WTC11 (cell line): Measurements from ENCODE around the gene NCS1. TPM values are rescaled to one million over a fixed set of nuclear protein-coding genes. Genes with fewer than 3 reads are reported as not detected.

Experiments used
- ATAC-seq: fragments of 200-7000 bp; cut with Tn5 transposase; 2 replicates; pipeline ENCODE4 v1.10.0; 2021; ENCODE audit warnings: mild to moderate bottlenecking, moderate library complexity
- CTCF ChIA-PET: fragments of 300-600 bp; sonication (Branson Sonifier 250); formaldehyde crosslinking; loops from one replicate; lab custom pipeline; 2021; ENCODE audit warnings: antibody characterized with exemption; lab: Charles Lee
- POLR2A ChIA-PET: fragments of 350-600 bp; sonication (Branson Sonifier 250); formaldehyde crosslinking; loops from one replicate; lab custom pipeline; 2021; ENCODE audit warnings: antibody characterized with exemption; lab: Charles Lee
- DNase-seq: peaks from one replicate; pipeline ENCODE4 v3.0.0; 2021; ENCODE audit warnings: low spot score
- H3K27ac Mint-ChIP-seq: 2 replicates; pipeline ENCODE4 v1.8.0; 2021; ENCODE audit warnings: mixed read lengths
- H3K27me3 Mint-ChIP-seq: 2 replicates; pipeline ENCODE4 v1.8.0; 2021; ENCODE audit warnings: low read depth, mild to moderate bottlenecking, moderate library complexity, mixed read lengths
- H3K36me3 Mint-ChIP-seq: 2 replicates; pipeline ENCODE4 v1.8.0; 2021; ENCODE audit warnings: mixed read lengths
- H3K4me1 Mint-ChIP-seq: 2 replicates; pipeline ENCODE4 v1.8.0; 2022; ENCODE audit warnings: mixed read lengths
- H3K4me3 Mint-ChIP-seq: 2 replicates; pipeline ENCODE4 v1.8.0; 2021; ENCODE audit warnings: mild to moderate bottlenecking, moderate library complexity, mixed read lengths
- H3K9me3 Mint-ChIP-seq: 2 replicates; pipeline ENCODE4 v1.8.0; 2021; ENCODE audit warnings: mixed read lengths
- AFF4 ChIP-seq: sonication (generic); formaldehyde crosslinking; IDR thresholded peaks from 2 replicates; pipeline ENCODE4 v1.8.1; 2023; ENCODE audit warnings: mild to moderate bottlenecking, missing genetic modification reagents, borderline replicate concordance
- ARID4B ChIP-seq: sonication (generic); formaldehyde crosslinking; IDR thresholded peaks from 2 replicates; pipeline ENCODE4 v1.8.0; 2023; ENCODE audit warnings: missing genetic modification reagents, mild to moderate bottlenecking, borderline replicate concordance
- ELF4 ChIP-seq: sonication (generic); formaldehyde crosslinking; IDR thresholded peaks from 2 replicates; pipeline ENCODE4 v1.8.1; 2022; ENCODE audit warnings: low read depth, mild to moderate bottlenecking, moderate library complexity, missing genetic modification reagents
- ETV6 ChIP-seq: sonication (generic); formaldehyde crosslinking; IDR thresholded peaks from 2 replicates; pipeline ENCODE4 v1.8.1; 2022; ENCODE audit warnings: mild to moderate bottlenecking, missing genetic modification reagents
- FOXP1 ChIP-seq: sonication (generic); formaldehyde crosslinking; IDR thresholded peaks from 2 replicates; pipeline ENCODE4 v1.8.0; 2022; ENCODE audit warnings: missing genetic modification reagents, mild to moderate bottlenecking, moderate library complexity, borderline replicate concordance
- HMGXB4 ChIP-seq: sonication (generic); formaldehyde crosslinking; IDR thresholded peaks from 2 replicates; pipeline ENCODE4 v1.8.1; 2023; ENCODE audit warnings: mild to moderate bottlenecking, moderate library complexity, missing genetic modification reagents
- MYBL2 ChIP-seq: sonication (generic); formaldehyde crosslinking; IDR thresholded peaks from 2 replicates; pipeline ENCODE4 v1.8.1; 2023; ENCODE audit warnings: mild to moderate bottlenecking, moderate library complexity, missing genetic modification reagents
- NFYB ChIP-seq: sonication (generic); formaldehyde crosslinking; conservative IDR thresholded peaks from 2 replicates; pipeline ENCODE4 v1.8.0; 2022; ENCODE audit warnings: low read depth, missing genetic modification reagents
- NR2C2 ChIP-seq: sonication (generic); formaldehyde crosslinking; IDR thresholded peaks from 2 replicates; pipeline ENCODE4 v1.8.0; 2022; ENCODE audit warnings: mild to moderate bottlenecking, missing genetic modification reagents
- PRRX2 ChIP-seq: fragments of 250-450 bp; sonication (Bioruptor Pico); IDR thresholded peaks from 2 replicates; pipeline ENCODE4 v1.8.0; 2021; ENCODE audit warnings: mild to moderate bottlenecking
- SOX15 ChIP-seq: fragments of 250-450 bp; sonication (Bioruptor Pico); IDR thresholded peaks from 2 replicates; pipeline ENCODE4 v1.9.0; 2021; ENCODE audit warnings: mild to moderate bottlenecking
- STAT6 ChIP-seq: sonication (generic); formaldehyde crosslinking; conservative IDR thresholded peaks from 2 replicates; pipeline ENCODE4 v1.8.1; 2023; ENCODE audit warnings: mild to moderate bottlenecking, low read depth, missing genetic modification reagents, moderate library complexity
- TEAD1 ChIP-seq: sonication (generic); formaldehyde crosslinking; IDR thresholded peaks from 2 replicates; pipeline ENCODE4 v1.8.0; 2022; ENCODE audit warnings: mild to moderate bottlenecking, missing genetic modification reagents
- ZNF138 ChIP-seq: sonication (generic); formaldehyde crosslinking; conservative IDR thresholded peaks from 2 replicates; pipeline ENCODE4 v1.8.1; 2022; ENCODE audit warnings: mild to moderate bottlenecking, moderate library complexity, missing genetic modification reagents
- ZNF219 ChIP-seq: sonication (generic); formaldehyde crosslinking; IDR thresholded peaks from 2 replicates; pipeline ENCODE4 v1.8.0; 2023; ENCODE audit warnings: missing genetic modification reagents, mild to moderate bottlenecking, borderline replicate concordance
- ZNF232 ChIP-seq: sonication (generic); formaldehyde crosslinking; IDR thresholded peaks from 2 replicates; pipeline ENCODE4 v1.8.0; 2022; ENCODE audit warnings: mild to moderate bottlenecking, missing genetic modification reagents
- ZNF281 ChIP-seq: sonication (generic); formaldehyde crosslinking; IDR thresholded peaks from 2 replicates; pipeline ENCODE4 v1.8.0; 2023; ENCODE audit warnings: mild to moderate bottlenecking, missing genetic modification reagents
- total RNA-seq: library from RNA; stranded (reverse); gene quantifications from 3 replicates; pipeline ENCODE4 v1.2.3, GENCODE V29; 2021

Gene NCS1
- total RNA-seq, 1 experiment from 2014 or later, result 32.4 TPM

GRCh38 chr9:130197386-130197785 lies 25.2 kb downstream of the NCS1 start (continued):
- TF ChIP-seq SOX15 (CRISPR knock-in tag) (no peak), HMGXB4 (CRISPR knock-in tag) (no peak), ARID4B (CRISPR knock-in tag) (no peak), ZNF232 (CRISPR knock-in tag) (no peak), ETV6 (no peak), PRRX2 (CRISPR knock-in tag) (no peak), ZNF281 (CRISPR knock-in tag) (no peak)
- TF ChIP-seq, all 79 proteins: peak for 0

GRCh38 chr9:130197888-130198287 lies 25.7 kb downstream of the NCS1 start:
- H3K9me3 Mint-ChIP-seq, result no peaks in the 10 kb centered on the region
- H3K36me3 Mint-ChIP-seq, result no peaks in the 10 kb centered on the region
- peaks cover 24% of the 10 kb centered on the region for H3K4me1 Mint-ChIP-seq
- H3K4me3 Mint-ChIP-seq, result no peak overlapping the region
- H3K27me3 Mint-ChIP-seq, result no peaks in the 10 kb centered on the region; the same call in 1 of the 2 replicates
- no peak for DNase-seq
- POLR2A ChIA-PET, result no interaction called here
- no peak overlapping the region for H3K27ac Mint-ChIP-seq
- CTCF ChIA-PET, result interaction anchor here (0.7 kb wide), 1 partner anchor 10 kb away, joined by 3 read pairs; no protein-coding TSS in a partner anchor
- ATAC-seq, result no peak
- no peak for TF ChIP-seq TEAD1
- TF ChIP-seq FOXP1 (CRISPR knock-in tag), result no peak
- TF ChIP-seq MYBL2 (CRISPR knock-in tag), result no peak
- TF ChIP-seq NFYB, result no peak
- no peak for TF ChIP-seq ZNF138
- TF ChIP-seq AFF4 (CRISPR knock-in tag), result no peak
- no peak for TF ChIP-seq ZNF281 (CRISPR knock-in tag)
- no peak for TF ChIP-seq NR2C2 (CRISPR knock-in tag)
- no peak for TF ChIP-seq ELF4
- TF ChIP-seq STAT6 (CRISPR knock-in tag), result no peak
- no peak for TF ChIP-seq ZNF219 (CRISPR knock-in tag)
- TF ChIP-seq ETV6, result no peak
